HG03066 (cell line): ENCODE data around the gene NPHS1.

Experiments used
- ATAC-seq: cut with Tn5 transposase; IDR thresholded peaks from one replicate; pipeline ENCODE4 v1.9.1; 2021; ENCODE audit warnings: low read depth; ENCODE audit not compliant: unreplicated experiment

NPHS1 gene

GRCh38 chr19:35789978-35790944, 62.0 kb downstream of the NPHS1 start:
- ATAC-seq = no peak

GRCh38 chr19:35789195-35789977, 62.9 kb downstream of the NPHS1 start:
- ATAC-seq = no peak

GRCh38 chr19:35788205-35788960, 63.9 kb downstream of the NPHS1 start:
- ATAC-seq = no peak

GRCh38 chr19:35787227-35787799, 65.0 kb downstream of the NPHS1 start:
- no peak for ATAC-seq

DNA sequence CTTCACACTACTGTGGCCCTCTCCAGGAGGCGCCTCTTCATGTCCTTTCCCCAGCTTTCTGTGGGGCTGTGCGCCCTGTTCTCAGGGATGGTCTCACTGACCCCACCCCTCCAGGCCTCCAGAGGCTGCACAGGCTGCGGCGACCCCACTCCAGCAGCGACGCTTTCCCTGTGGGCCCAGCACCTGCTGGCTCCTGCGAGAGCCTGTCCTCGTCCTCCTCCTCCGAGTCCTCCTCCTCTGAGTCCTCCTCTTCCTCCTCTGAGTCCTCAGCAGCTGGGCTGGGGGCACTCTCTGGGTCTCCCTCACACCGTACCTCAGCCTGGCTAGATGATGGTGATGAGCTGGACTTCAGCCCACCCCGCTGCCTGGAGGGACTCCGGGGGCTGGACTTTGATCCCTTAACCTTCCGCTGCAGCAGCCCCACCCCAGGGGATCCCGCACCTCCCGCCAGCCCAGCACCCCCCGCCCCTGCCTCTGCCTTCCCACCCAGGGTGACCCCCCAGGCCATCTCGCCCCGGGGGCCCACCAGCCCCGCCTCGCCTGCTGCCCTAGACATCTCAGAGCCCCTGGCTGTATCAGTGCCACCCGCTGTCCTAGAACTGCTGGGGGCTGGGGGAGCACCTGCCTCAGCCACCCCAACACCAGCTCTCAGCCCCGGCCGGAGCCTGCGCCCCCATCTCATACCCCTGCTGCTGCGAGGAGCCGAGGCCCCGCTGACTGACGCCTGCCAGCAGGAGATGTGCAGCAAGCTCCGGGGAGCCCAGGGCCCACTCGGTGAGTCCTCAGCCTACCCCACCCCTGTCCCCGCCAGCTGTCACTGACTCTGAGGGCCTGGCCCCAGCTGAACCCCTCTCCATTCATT, 65.8 kb downstream of the NPHS1 start:
- ATAC-seq = no peak

GRCh38 chr19:35785339-35785627, 67.0 kb downstream of the NPHS1 start:
- no peak for ATAC-seq

- no peak for ATAC-seq
These were observed 67.6 kb downstream of the NPHS1 start for GRCh38 chr19:35784503-35785338.

- no peak for ATAC-seq
These were observed 68.6 kb downstream of the NPHS1 start for GRCh38 chr19:35783469-35784434.

DNA sequence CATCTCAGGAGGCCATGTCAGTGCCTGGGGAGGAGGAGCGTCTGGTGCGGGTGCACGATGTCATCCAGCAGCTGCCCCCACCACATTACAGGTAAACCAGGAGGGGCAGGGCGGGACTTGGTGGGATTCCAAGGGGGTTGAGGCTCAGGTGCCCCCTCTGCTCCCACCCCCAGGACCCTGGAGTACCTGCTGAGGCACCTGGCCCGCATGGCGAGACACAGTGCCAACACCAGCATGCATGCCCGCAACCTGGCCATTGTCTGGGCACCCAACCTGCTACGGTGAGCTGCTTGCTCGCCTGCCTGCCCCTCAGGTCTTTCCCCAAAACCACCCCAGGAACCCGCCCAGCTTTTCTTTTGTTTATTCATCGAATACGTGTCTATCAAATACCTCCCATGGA, 69.7 kb downstream of the NPHS1 start:
- ATAC-seq = no peak

GRCh38 chr19:35781650-35782049, 70.7 kb downstream of the NPHS1 start:
- ATAC-seq = no peak

- no peak for ATAC-seq
These were observed 71.6 kb downstream of the NPHS1 start for GRCh38 chr19:35780717-35781116.

GRCh38 chr19:35780058-35780457, 72.2 kb downstream of the NPHS1 start:
- ATAC-seq = no peak

- ATAC-seq = no peak
These were observed 73.3 kb downstream of the NPHS1 start for GRCh38 chr19:35779033-35779432.

GRCh38 chr19:35777961-35778360, 74.3 kb downstream of the NPHS1 start:
- ATAC-seq = no peak

GRCh38 chr19:35777086-35777841, 75.0 kb downstream of the NPHS1 start:
- no peak for ATAC-seq

DNA sequence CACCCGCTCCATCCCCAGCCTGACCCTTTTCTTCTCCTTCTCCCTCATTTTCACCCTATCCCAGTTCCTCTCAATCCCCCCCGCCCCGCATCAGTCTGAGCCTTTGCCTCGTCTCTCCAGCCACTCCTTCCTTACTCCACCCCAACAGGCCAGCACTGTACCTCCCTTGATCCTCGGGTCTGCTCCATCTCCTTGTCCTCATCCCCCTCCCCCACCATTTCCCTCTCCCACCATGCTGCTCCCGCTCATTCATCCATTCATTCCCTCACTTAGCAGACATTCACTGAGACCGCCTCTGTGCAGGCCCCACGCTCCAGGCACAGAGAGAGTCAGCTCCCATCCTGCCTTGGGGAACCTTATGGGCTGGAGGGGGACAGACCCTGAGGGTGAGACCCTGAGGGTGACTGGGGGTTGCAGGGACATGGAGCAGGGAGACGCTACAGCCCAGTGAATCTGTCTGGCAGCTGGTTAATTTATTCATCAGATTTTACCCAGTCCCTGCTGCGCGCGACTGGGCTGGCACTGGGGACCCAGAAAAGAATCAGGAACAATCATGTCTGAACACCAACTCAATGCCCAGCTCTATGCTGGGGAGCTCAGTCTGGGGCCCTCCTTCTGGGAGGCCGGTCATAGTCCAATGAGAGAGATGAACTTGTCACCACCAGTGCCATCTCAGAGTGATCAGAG, 76.1 kb downstream of the NPHS1 start:
- ATAC-seq = no peak
